ENCODE results near the gene SERTAD1. TPM values are rescaled to one million over a fixed set of nuclear protein-coding genes. Genes with fewer than 3 reads are reported as not detected.
A peak's percentile ranks its signal among the peaks of the same experiment; 100 is the strongest.
"Not testable (repeated sequence)": the region's sequence is repeated elsewhere in the genome, so short reads cannot be mapped to it uniquely, and the experiment has no call there.

Gene SERTAD1
- total RNA-seq, 1 donor from 2014 or later: 22.9 TPM

DNA sequence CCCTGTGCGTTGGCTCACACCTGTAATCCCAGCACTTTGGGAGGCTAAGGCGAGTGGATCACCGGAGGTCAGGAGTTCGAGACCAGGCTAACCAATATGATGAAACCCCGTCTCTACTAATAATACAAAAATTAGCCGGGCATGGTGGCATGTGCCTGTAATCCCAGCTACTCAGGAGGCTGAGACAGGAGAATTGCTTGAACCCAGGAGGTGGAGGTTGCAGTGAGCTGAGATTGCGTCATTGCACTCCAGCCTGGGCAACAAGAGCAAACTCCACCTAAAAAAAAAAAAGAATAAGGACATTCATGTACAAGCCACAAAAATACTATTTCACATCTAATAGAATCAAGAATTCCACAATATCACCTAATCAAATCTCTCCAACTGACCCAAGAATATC lies 2.4 kb upstream of the SERTAD1 start:
- H3K4me3 ChIP-seq (ENCODE audit: insufficient read depth, low read depth, low read length); H2AFZ ChIP-seq (ENCODE audit: low read depth, low read length); H3K36me3 ChIP-seq (ENCODE audit: insufficient read depth, low read length); H3K27me3 Mint-ChIP-seq (ENCODE audit: low read depth, unreplicated experiment); H4K20me1 ChIP-seq (ENCODE audit: insufficient read depth, low read length); DNase-seq (ENCODE audit: low read depth); H3K9ac ChIP-seq (ENCODE audit: low read length); H3K27ac Mint-ChIP-seq (ENCODE audit: unreplicated experiment); H3K9me3 Mint-ChIP-seq (ENCODE audit: unreplicated experiment); FAIRE-seq; H3K9me3 ChIP-seq (ENCODE audit: insufficient read depth, low read depth, low read length); H3K4me2 ChIP-seq (ENCODE audit: low read length); H3K27me3 ChIP-seq (ENCODE audit: insufficient read depth, low read length); H3K4me1 Mint-ChIP-seq (ENCODE audit: low read depth, unreplicated experiment); H3K27ac ChIP-seq (ENCODE audit: low read depth, low read length); H3K36me3 Mint-ChIP-seq (ENCODE audit: low read depth, unreplicated experiment); H3K4me3 Mint-ChIP-seq (ENCODE audit: unreplicated experiment): not testable (repeated sequence)
- H3K4me1 ChIP-seq (ENCODE audit: insufficient read depth, low read length): peaks cover 11% of the 10 kb centered on the region
- peaks cover 19% of the 10 kb centered on the region for H3K79me2 ChIP-seq (ENCODE audit: insufficient read depth, low read length)

DNA sequence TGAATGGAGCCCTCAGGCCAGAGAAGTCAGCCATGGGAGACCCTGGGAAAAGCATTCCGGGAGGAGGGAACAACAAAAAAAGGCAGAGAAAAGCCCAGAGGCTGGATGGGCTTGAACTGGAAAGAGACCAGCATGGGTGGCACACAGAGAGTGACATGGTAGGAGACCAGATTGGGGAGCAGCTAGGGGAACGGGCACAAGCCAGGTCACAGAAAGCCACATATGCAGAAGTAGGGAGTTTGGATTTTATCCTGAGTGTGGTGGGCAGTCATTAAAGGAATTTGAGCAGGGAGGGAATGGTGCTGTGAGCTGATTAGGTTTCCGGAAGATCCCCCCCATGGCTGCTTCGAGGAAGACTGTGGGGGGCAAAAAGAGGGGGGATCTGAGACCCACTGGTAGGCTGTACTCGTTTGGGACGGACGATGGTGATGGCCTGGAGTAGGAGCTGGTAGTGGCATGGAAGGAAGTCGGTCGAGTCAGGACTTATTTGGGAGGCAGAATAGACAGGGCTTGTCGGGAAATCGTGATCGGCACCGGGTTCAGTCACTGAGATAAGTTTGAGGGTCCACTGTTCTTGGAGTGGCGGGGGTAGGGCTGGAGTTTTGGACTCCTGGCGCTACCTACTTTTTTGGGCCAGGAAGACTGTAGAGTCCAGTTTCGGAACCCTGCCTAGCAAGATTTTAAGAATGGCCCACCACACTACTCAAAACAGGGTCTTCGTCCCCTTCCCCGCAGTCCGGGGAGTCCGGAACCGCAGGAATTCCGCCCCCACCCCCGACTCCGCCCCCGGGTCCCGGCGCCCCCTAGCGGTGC lies 949 bp downstream of the SERTAD1 start:
- peaks cover 3% of the 10 kb centered on the region for H3K36me3 Mint-ChIP-seq (ENCODE audit: low read depth, unreplicated experiment)
- peak overlapping the region; percentile 12 for H2AFZ ChIP-seq (ENCODE audit: low read depth, low read length)
- peaks cover 20% of the 10 kb centered on the region for H4K20me1 ChIP-seq (ENCODE audit: insufficient read depth, low read length)
- DNase-seq (ENCODE audit: low read depth): no peak
- H3K4me2 ChIP-seq (ENCODE audit: low read length): peak overlapping the region; percentile 99
- no peaks in the 10 kb centered on the region for H3K9me3 Mint-ChIP-seq (ENCODE audit: unreplicated experiment)
- H3K27ac Mint-ChIP-seq (ENCODE audit: unreplicated experiment): peak overlapping the region; percentile 100
- peak overlapping the region; percentile 96 for H3K27ac ChIP-seq (ENCODE audit: low read depth, low read length)
- peaks cover 14% of the 10 kb centered on the region for H3K4me1 Mint-ChIP-seq (ENCODE audit: low read depth, unreplicated experiment)
- peak overlapping the region; percentile 99 for H3K9ac ChIP-seq (ENCODE audit: low read length)
- H3K36me3 ChIP-seq (ENCODE audit: insufficient read depth, low read length): peaks cover 10% of the 10 kb centered on the region
- no peak for FAIRE-seq
- peaks cover 38% of the 10 kb centered on the region for H3K79me2 ChIP-seq (ENCODE audit: insufficient read depth, low read length)
- H3K9me3 ChIP-seq (ENCODE audit: insufficient read depth, low read depth, low read length): no peaks in the 10 kb centered on the region
- H3K27me3 ChIP-seq (ENCODE audit: insufficient read depth, low read length): no peaks in the 10 kb centered on the region
- TF ChIP-seq EZH2 (IDR thresholded peaks at IDR 0.05; ENCODE audit: insufficient read depth, low read length) (no peak), CTCF (IDR thresholded peaks at IDR 0.05; ENCODE audit: insufficient read depth, low read depth, low read length) (no peak)
- H3K4me3 ChIP-seq (ENCODE audit: insufficient read depth, low read depth, low read length): peak overlapping the region; percentile 98
- no peaks in the 10 kb centered on the region for H3K27me3 Mint-ChIP-seq (ENCODE audit: low read depth, unreplicated experiment)
- H3K4me3 Mint-ChIP-seq (ENCODE audit: unreplicated experiment): peak overlapping the region; percentile 95
- peaks cover 21% of the 10 kb centered on the region for H3K4me1 ChIP-seq (ENCODE audit: insufficient read depth, low read length)

- Mint-ChIP-seq H3K36me3 (ENCODE audit: low read depth, unreplicated experiment) (peaks cover 3% of the 10 kb centered on the region), H3K27me3 (ENCODE audit: low read depth, unreplicated experiment) (no peaks in the 10 kb centered on the region), H3K27ac (ENCODE audit: unreplicated experiment) (peak overlapping the region; percentile 87), H3K4me1 (ENCODE audit: low read depth, unreplicated experiment) (peaks cover 14% of the 10 kb centered on the region), H3K9me3 (ENCODE audit: unreplicated experiment) (no peaks in the 10 kb centered on the region), H3K4me3 (ENCODE audit: unreplicated experiment) (peak overlapping the region; percentile 95)
- Histone ChIP-seq H3K27me3 (ENCODE audit: insufficient read depth, low read length) (no peaks in the 10 kb centered on the region), H3K4me1 (ENCODE audit: insufficient read depth, low read length) (peaks cover 21% of the 10 kb centered on the region), H3K9ac (ENCODE audit: low read length) (peak overlapping the region; percentile 99), H2AFZ (ENCODE audit: low read depth, low read length) (no peak overlapping the region), H3K9me3 (ENCODE audit: insufficient read depth, low read depth, low read length) (no peaks in the 10 kb centered on the region), H3K4me3 (ENCODE audit: insufficient read depth, low read depth, low read length) (peak overlapping the region; percentile 98), H3K79me2 (ENCODE audit: insufficient read depth, low read length) (peaks cover 38% of the 10 kb centered on the region), H3K4me2 (ENCODE audit: low read length) (peak overlapping the region; percentile 99), H3K36me3 (ENCODE audit: insufficient read depth, low read length) (peaks cover 10% of the 10 kb centered on the region), H3K27ac (ENCODE audit: low read depth, low read length) (no peak overlapping the region), H4K20me1 (ENCODE audit: insufficient read depth, low read length) (peaks cover 20% of the 10 kb centered on the region)
- FAIRE-seq (no peak), DNase-seq (ENCODE audit: low read depth) (no peak)
- TF ChIP-seq CTCF (IDR thresholded peaks at IDR 0.05; ENCODE audit: insufficient read depth, low read depth, low read length) (no peak), EZH2 (IDR thresholded peaks at IDR 0.05; ENCODE audit: insufficient read depth, low read length) (no peak)
These were observed 1.9 kb downstream of the SERTAD1 start for GRCh38 chr19:40423938-40424337.

Data from astrocyte (in vitro differentiated cells and primary cell).